ENCODE data around the gene FGA. TPM values are rescaled to one million over a fixed set of nuclear protein-coding genes. Genes with fewer than 3 reads are reported as not detected.

The FGA gene
- 1 to 10 TPM; 2.1 to 4.1 (median 3.3) TPM for total RNA-seq

GRCh38 chr4:154590329-154591006 is at the start of gene FGA:
Gene FGA, minus strand, starts transcription at chr4:154590742. Its CDS starts 55 bp downstream, at chr4:154590687.
- ATAC-seq = no peak
- no peaks in the 10 kb centered on the region for H3K36me3 Mint-ChIP-seq (ENCODE audit: insufficient read depth)
- no peak within 1 kb of the TSS for H3K4me3 Mint-ChIP-seq
- no peaks in the 10 kb centered on the region for H3K4me1 Mint-ChIP-seq (ENCODE audit: low read depth)
- H3K9me3 Mint-ChIP-seq = no peaks in the 10 kb centered on the region
- DNase-seq = no peak
- peaks cover 11% of the 10 kb centered on the region for H3K27me3 Mint-ChIP-seq (ENCODE audit: low read depth)

- Mint-ChIP-seq H3K36me3 (ENCODE audit: insufficient read depth) (no peaks in the 10 kb centered on the region), H3K4me1 (ENCODE audit: low read depth) (no peaks in the 10 kb centered on the region), H3K4me3 (no peak overlapping the region), H3K27me3 (ENCODE audit: low read depth) (peaks cover 23% of the 10 kb centered on the region), H3K9me3 (no peaks in the 10 kb centered on the region)
- ATAC-seq = no peak
- DNase-seq = no peak
Measured at GRCh38 chr4:154634058-154634457, 43.5 kb upstream of the FGA start.

- H3K36me3 Mint-ChIP-seq (ENCODE audit: insufficient read depth) = no peaks in the 10 kb centered on the region
- DNase-seq = no peak
- ATAC-seq = no peak
- peaks cover 23% of the 10 kb centered on the region for H3K27me3 Mint-ChIP-seq (ENCODE audit: low read depth)
- H3K4me3 Mint-ChIP-seq = no peak overlapping the region
- H3K4me1 Mint-ChIP-seq (ENCODE audit: low read depth) = no peaks in the 10 kb centered on the region
- no peaks in the 10 kb centered on the region for H3K9me3 Mint-ChIP-seq
Measured at GRCh38 chr4:154631828-154632227, 41.3 kb upstream of the FGA start.

GRCh38 chr4:154630324-154630723 is 39.8 kb upstream of the FGA start:
- Mint-ChIP-seq H3K9me3 (no peaks in the 10 kb centered on the region), H3K4me1 (ENCODE audit: low read depth) (no peaks in the 10 kb centered on the region), H3K36me3 (ENCODE audit: insufficient read depth) (no peaks in the 10 kb centered on the region), H3K4me3 (no peak overlapping the region), H3K27me3 (ENCODE audit: low read depth) (peaks cover 28% of the 10 kb centered on the region)
- DNase-seq (no peak), ATAC-seq (no peak)

GRCh38 chr4:154626793-154627484 is 36.4 kb upstream of the FGA start:
- H3K4me1 Mint-ChIP-seq (ENCODE audit: low read depth) = no peaks in the 10 kb centered on the region
- peak overlapping the region; percentile 27 for H3K4me3 Mint-ChIP-seq
- H3K36me3 Mint-ChIP-seq (ENCODE audit: insufficient read depth) = no peaks in the 10 kb centered on the region
- ATAC-seq (peak; percentile 86 to 94), DNase-seq (peak; percentile 35)
- H3K9me3 Mint-ChIP-seq = no peaks in the 10 kb centered on the region
- peaks cover 19% of the 10 kb centered on the region for H3K27me3 Mint-ChIP-seq (ENCODE audit: low read depth)

- peaks cover 15% of the 10 kb centered on the region for H3K27me3 Mint-ChIP-seq (ENCODE audit: low read depth)
Measured at GRCh38 chr4:154625971-154626370, 35.4 kb upstream of the FGA start.

GRCh38 chr4:154623995-154624394 is 33.5 kb upstream of the FGA start:
- no peaks in the 10 kb centered on the region for H3K36me3 Mint-ChIP-seq (ENCODE audit: insufficient read depth)
- H3K4me3 Mint-ChIP-seq = no peak overlapping the region
- ATAC-seq (no peak), DNase-seq (no peak)
- no peaks in the 10 kb centered on the region for H3K9me3 Mint-ChIP-seq
- no peaks in the 10 kb centered on the region for H3K4me1 Mint-ChIP-seq (ENCODE audit: low read depth)
- peaks cover 8% of the 10 kb centered on the region for H3K27me3 Mint-ChIP-seq (ENCODE audit: low read depth)

More at GRCh38 chr4:154625971-154626370, 35.4 kb upstream of the FGA start:
- Mint-ChIP-seq H3K36me3 (ENCODE audit: insufficient read depth) (no peaks in the 10 kb centered on the region), H3K9me3 (no peaks in the 10 kb centered on the region), H3K4me1 (ENCODE audit: low read depth) (no peaks in the 10 kb centered on the region), H3K4me3 (no peak overlapping the region)
- no peak for DNase-seq
- no peak for ATAC-seq

- H3K27me3 Mint-ChIP-seq (ENCODE audit: low read depth) = peaks cover 8% of the 10 kb centered on the region
Measured at GRCh38 chr4:154623436-154623835, 32.9 kb upstream of the FGA start.

GRCh38 chr4:154622598-154622997 is 32.1 kb upstream of the FGA start:
- ATAC-seq (no peak), DNase-seq (no peak)
- H3K27me3 Mint-ChIP-seq (ENCODE audit: low read depth) = peaks cover 8% of the 10 kb centered on the region
- no peak overlapping the region for H3K4me3 Mint-ChIP-seq
- H3K9me3 Mint-ChIP-seq = no peaks in the 10 kb centered on the region
- H3K4me1 Mint-ChIP-seq (ENCODE audit: low read depth) = no peaks in the 10 kb centered on the region
- no peaks in the 10 kb centered on the region for H3K36me3 Mint-ChIP-seq (ENCODE audit: insufficient read depth)

More at GRCh38 chr4:154623436-154623835, 32.9 kb upstream of the FGA start:
- DNase-seq = no peak
- H3K4me3 Mint-ChIP-seq = no peak overlapping the region
- H3K4me1 Mint-ChIP-seq (ENCODE audit: low read depth) = no peaks in the 10 kb centered on the region
- ATAC-seq = no peak
- no peaks in the 10 kb centered on the region for H3K9me3 Mint-ChIP-seq
- H3K36me3 Mint-ChIP-seq (ENCODE audit: insufficient read depth) = no peaks in the 10 kb centered on the region

GRCh38 chr4:154620111-154620510 is 29.6 kb upstream of the FGA start:
- H3K36me3 Mint-ChIP-seq (ENCODE audit: insufficient read depth) = no peaks in the 10 kb centered on the region
- ATAC-seq (no peak), DNase-seq (no peak)
- no peaks in the 10 kb centered on the region for H3K9me3 Mint-ChIP-seq
- H3K4me3 Mint-ChIP-seq = no peak overlapping the region
- H3K4me1 Mint-ChIP-seq (ENCODE audit: low read depth) = peaks cover 7% of the 10 kb centered on the region
- H3K27me3 Mint-ChIP-seq (ENCODE audit: low read depth) = peaks cover 3% of the 10 kb centered on the region

GRCh38 chr4:154618708-154619315 is 28.3 kb upstream of the FGA start:
- peaks cover 3% of the 10 kb centered on the region for H3K27me3 Mint-ChIP-seq (ENCODE audit: low read depth)
- H3K36me3 Mint-ChIP-seq (ENCODE audit: insufficient read depth) = no peaks in the 10 kb centered on the region
- H3K9me3 Mint-ChIP-seq = no peaks in the 10 kb centered on the region
- no peak overlapping the region for H3K4me3 Mint-ChIP-seq
- ATAC-seq (peak; percentile 56 to 57), DNase-seq (peak; percentile 18)
- H3K4me1 Mint-ChIP-seq (ENCODE audit: low read depth) = peaks cover 7% of the 10 kb centered on the region

- Mint-ChIP-seq H3K36me3 (ENCODE audit: insufficient read depth) (no peaks in the 10 kb centered on the region), H3K4me1 (ENCODE audit: low read depth) (peaks cover 7% of the 10 kb centered on the region), H3K27me3 (ENCODE audit: low read depth) (peaks cover 3% of the 10 kb centered on the region), H3K4me3 (no peak overlapping the region), H3K9me3 (no peaks in the 10 kb centered on the region)
- DNase-seq (no peak), ATAC-seq (no peak)
Measured at GRCh38 chr4:154617820-154618317, 27.3 kb upstream of the FGA start.

- peak in 1 of 2 donors; percentile 37 for ATAC-seq
- DNase-seq = no peak
- H3K4me3 Mint-ChIP-seq = no peak overlapping the region
- peaks cover 3% of the 10 kb centered on the region for H3K27me3 Mint-ChIP-seq (ENCODE audit: low read depth)
- H3K9me3 Mint-ChIP-seq = no peaks in the 10 kb centered on the region
- H3K36me3 Mint-ChIP-seq (ENCODE audit: insufficient read depth) = no peaks in the 10 kb centered on the region
- peaks cover 7% of the 10 kb centered on the region for H3K4me1 Mint-ChIP-seq (ENCODE audit: low read depth)
Measured at GRCh38 chr4:154616731-154617130, 26.2 kb upstream of the FGA start.

- no peaks in the 10 kb centered on the region for H3K36me3 Mint-ChIP-seq (ENCODE audit: insufficient read depth)
- DNase-seq (no peak), ATAC-seq (no peak)
- peaks cover 3% of the 10 kb centered on the region for H3K27me3 Mint-ChIP-seq (ENCODE audit: low read depth)
- H3K4me1 Mint-ChIP-seq (ENCODE audit: low read depth) = peaks cover 7% of the 10 kb centered on the region
- H3K4me3 Mint-ChIP-seq = no peak overlapping the region
- no peaks in the 10 kb centered on the region for H3K9me3 Mint-ChIP-seq
Measured at GRCh38 chr4:154616287-154616686, 25.7 kb upstream of the FGA start.

Measured in activated T-cell treated with anti-CD3 and anti-CD28 coated beads, Interleukin-2, amount 50 U/mL, for 4 hours (primary cell).